ENCODE results near the gene MAPKAP1. TPM values are rescaled to one million over a fixed set of nuclear protein-coding genes. Genes with fewer than 3 reads are reported as not detected.
A peak's percentile ranks its signal among the peaks of the same experiment; 100 is the strongest.

MAPKAP1 gene
- polyA plus RNA-seq, 1 donor (not counting 4 experiments of a cell fraction or from before 2014, with no cell fraction given), result 129 TPM

DNA sequence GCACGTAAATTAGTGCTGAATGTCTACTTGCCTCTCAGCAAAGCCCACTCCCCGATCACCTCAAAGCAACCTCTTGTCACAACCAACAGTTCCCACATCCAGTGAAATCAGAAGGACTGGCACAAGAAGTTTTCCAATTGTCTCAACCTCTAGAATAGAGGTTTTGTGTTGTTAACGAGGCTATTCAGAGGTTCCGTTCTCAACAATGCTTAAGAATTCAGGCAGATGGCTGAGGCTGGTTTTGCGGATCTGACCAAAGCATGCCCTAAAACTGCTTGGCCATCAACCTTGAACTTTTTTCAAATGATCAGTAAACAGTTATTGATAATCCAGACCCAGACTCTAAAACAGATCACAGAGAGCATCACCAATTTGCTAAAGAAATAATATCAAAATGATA is 52.9 kb downstream of the MAPKAP1 start:
- Histone ChIP-seq H3K9ac (ENCODE audit: control insufficient read depth, extremely low read depth, insufficient read depth, low read length) (no peak overlapping the region), H3K27me3 (ENCODE audit: control insufficient read depth, extremely low read depth, insufficient read depth, low read length) (no peaks in the 10 kb centered on the region), H3K79me2 (ENCODE audit: control insufficient read depth, insufficient read depth, low read length) (peaks cover 33% of the 10 kb centered on the region), H3K4me2 (ENCODE audit: control insufficient read depth, extremely low read depth, insufficient read depth, low read depth, low read length) (no peak overlapping the region), H3K27ac (ENCODE audit: control insufficient read depth, insufficient read depth, low read length) (no peak overlapping the region), H3K4me1 (ENCODE audit: control insufficient read depth, extremely low read depth, insufficient read depth, low read length) (peaks cover 21% of the 10 kb centered on the region), H4K20me1 (ENCODE audit: control insufficient read depth, extremely low read depth, insufficient read depth, low read length) (no peaks in the 10 kb centered on the region), H3K9me3 (ENCODE audit: control insufficient read depth, low read depth, low read length) (no peaks in the 10 kb centered on the region), H2AFZ (ENCODE audit: control insufficient read depth, low read length) (no peak overlapping the region), H3K4me3 (ENCODE audit: control insufficient read depth in 2 of 3, extremely low read depth in 1 of 3, insufficient read depth in 2 of 3, low read depth in 1 of 3, low read length in 3 of 3) (no peak overlapping the region), H3K36me3 (ENCODE audit: control insufficient read depth in 2 of 2, extremely low read depth in 1 of 2, insufficient read depth in 2 of 2, low read length in 2 of 2) (peaks cover 0 to 3% of the 10 kb centered on the region in 2 experiments), H3K9me1 (ENCODE audit: control insufficient read depth, extremely low read depth, insufficient read depth, low read length) (no peaks in the 10 kb centered on the region)
- peak; percentile 23 for FAIRE-seq
- dilution Hi-C loops (cut with MboI; ENCODE audit: extremely low pct_ligation_motif_present, low sequenced_read_pairs), result no loop called here
- no peak for DNase-seq (ENCODE audit: low read depth, low spot score)
- TF ChIP-seq EZH2 (IDR thresholded peaks at IDR 0.05; ENCODE audit: low read length), result no peak
- TF ChIP-seq, protein P1, sequence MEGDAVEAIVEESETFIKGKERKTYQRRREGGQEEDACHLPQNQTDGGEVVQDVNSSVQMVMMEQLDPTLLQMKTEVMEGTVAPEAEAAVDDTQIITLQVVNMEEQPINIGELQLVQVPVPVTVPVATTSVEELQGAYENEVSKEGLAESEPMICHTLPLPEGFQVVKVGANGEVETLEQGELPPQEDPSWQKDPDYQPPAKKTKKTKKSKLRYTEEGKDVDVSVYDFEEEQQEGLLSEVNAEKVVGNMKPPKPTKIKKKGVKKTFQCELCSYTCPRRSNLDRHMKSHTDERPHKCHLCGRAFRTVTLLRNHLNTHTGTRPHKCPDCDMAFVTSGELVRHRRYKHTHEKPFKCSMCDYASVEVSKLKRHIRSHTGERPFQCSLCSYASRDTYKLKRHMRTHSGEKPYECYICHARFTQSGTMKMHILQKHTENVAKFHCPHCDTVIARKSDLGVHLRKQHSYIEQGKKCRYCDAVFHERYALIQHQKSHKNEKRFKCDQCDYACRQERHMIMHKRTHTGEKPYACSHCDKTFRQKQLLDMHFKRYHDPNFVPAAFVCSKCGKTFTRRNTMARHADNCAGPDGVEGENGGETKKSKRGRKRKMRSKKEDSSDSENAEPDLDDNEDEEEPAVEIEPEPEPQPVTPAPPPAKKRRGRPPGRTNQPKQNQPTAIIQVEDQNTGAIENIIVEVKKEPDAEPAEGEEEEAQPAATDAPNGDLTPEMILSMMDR (optimal IDR thresholded peaks at IDR 0.05 in 1 of 3, IDR thresholded peaks at IDR 0.05 in 1 of 3, conservative IDR thresholded peaks at IDR 0.05 in 1 of 3; ENCODE audit: extremely low read depth in 1 of 3, insufficient read depth in 2 of 3, low read length in 3 of 3), result no peak

DNA sequence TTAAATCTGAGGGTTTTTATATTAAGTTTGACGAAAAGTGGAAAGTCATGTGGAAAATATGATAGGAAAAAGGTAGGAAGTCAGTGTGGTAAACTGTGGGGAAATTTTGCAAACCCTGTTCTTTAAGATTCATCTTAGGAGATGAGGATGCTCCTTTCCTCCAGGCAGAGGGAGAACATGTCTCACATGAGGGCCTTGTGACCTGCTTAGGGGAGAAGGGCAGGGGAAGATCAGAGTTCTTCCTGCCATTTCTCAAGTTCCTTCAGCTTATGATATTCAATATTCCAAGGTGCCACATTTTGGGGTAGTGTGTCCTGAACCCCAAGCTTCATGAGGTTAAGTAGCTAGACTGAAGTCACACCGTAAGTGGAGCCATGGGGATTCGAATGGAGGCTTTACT is 53.7 kb downstream of the MAPKAP1 start:
- H2AFZ ChIP-seq (ENCODE audit: control insufficient read depth, low read length), result no peak overlapping the region
- no peak for TF ChIP-seq EZH2 (IDR thresholded peaks at IDR 0.05; ENCODE audit: low read length)
- TF ChIP-seq, protein P1 (optimal IDR thresholded peaks at IDR 0.05 in 1 of 3, IDR thresholded peaks at IDR 0.05 in 1 of 3, conservative IDR thresholded peaks at IDR 0.05 in 1 of 3; ENCODE audit: extremely low read depth in 1 of 3, insufficient read depth in 2 of 3, low read length in 3 of 3), result no peak
- no peak for FAIRE-seq
- no peaks in the 10 kb centered on the region for H3K27me3 ChIP-seq (ENCODE audit: control insufficient read depth, extremely low read depth, insufficient read depth, low read length)
- H3K4me2 ChIP-seq (ENCODE audit: control insufficient read depth, extremely low read depth, insufficient read depth, low read depth, low read length), result no peak overlapping the region
- H3K36me3 ChIP-seq (ENCODE audit: control insufficient read depth in 2 of 2, extremely low read depth in 1 of 2, insufficient read depth in 2 of 2, low read length in 2 of 2), result peaks cover 0 to 4% of the 10 kb centered on the region in 2 experiments
- no peaks in the 10 kb centered on the region for H4K20me1 ChIP-seq (ENCODE audit: control insufficient read depth, extremely low read depth, insufficient read depth, low read length)
- no peak overlapping the region for H3K4me3 ChIP-seq (ENCODE audit: control insufficient read depth in 2 of 3, extremely low read depth in 1 of 3, insufficient read depth in 2 of 3, low read depth in 1 of 3, low read length in 3 of 3)
- no peaks in the 10 kb centered on the region for H3K9me3 ChIP-seq (ENCODE audit: control insufficient read depth, low read depth, low read length)
- dilution Hi-C loops (cut with MboI; ENCODE audit: extremely low pct_ligation_motif_present, low sequenced_read_pairs), result no loop called here
- H3K27ac ChIP-seq (ENCODE audit: control insufficient read depth, insufficient read depth, low read length), result no peak overlapping the region
- no peak for DNase-seq (ENCODE audit: low read depth, low spot score)
- no peaks in the 10 kb centered on the region for H3K9me1 ChIP-seq (ENCODE audit: control insufficient read depth, extremely low read depth, insufficient read depth, low read length)
- H3K79me2 ChIP-seq (ENCODE audit: control insufficient read depth, insufficient read depth, low read length), result peaks cover 32% of the 10 kb centered on the region
- no peak overlapping the region for H3K9ac ChIP-seq (ENCODE audit: control insufficient read depth, extremely low read depth, insufficient read depth, low read length)
- H3K4me1 ChIP-seq (ENCODE audit: control insufficient read depth, extremely low read depth, insufficient read depth, low read length), result peaks cover 29% of the 10 kb centered on the region

Measured in keratinocyte (primary cell).